Effector memory CD4-positive, alpha-beta T cell (primary cell): ENCODE measurements around the gene CMYA5.

ENCODE experiments used
- DNase-seq, 3 donors: peaks; one replicate each; pipeline ENCODE4 v3.0.0-alpha.2; 2020
- H3K27ac ChIP-seq: 2 replicates; pipeline ENCODE4 v1.7.0; 2013; ENCODE audit warnings: mild to moderate bottlenecking, low read length, moderate library complexity; ENCODE audit not compliant: insufficient read depth, poor library complexity, severe bottlenecking
- H3K27me3 ChIP-seq: replicated peaks from 2 replicates; pipeline ENCODE4 v1.7.0; 2013; ENCODE audit warnings: mild to moderate bottlenecking, low read length; ENCODE audit not compliant: insufficient read depth, control insufficient read depth, poor library complexity, severe bottlenecking
- H3K36me3 ChIP-seq: 2 replicates; pipeline ENCODE4 v1.7.0; 2013; ENCODE audit warnings: mild to moderate bottlenecking, low read length, moderate library complexity; ENCODE audit not compliant: control insufficient read depth, insufficient read depth
- H3K4me1 ChIP-seq: 2 replicates; pipeline ENCODE4 v1.7.0; 2013; ENCODE audit warnings: low read length, mild to moderate bottlenecking; ENCODE audit not compliant: control insufficient read depth, insufficient read depth, poor library complexity, severe bottlenecking
- H3K4me3 ChIP-seq: 2 replicates; pipeline ENCODE4 v1.7.0; 2013; ENCODE audit warnings: low read length, low read depth, mild to moderate bottlenecking; ENCODE audit not compliant: insufficient read depth, poor library complexity, severe bottlenecking
- H3K9me3 ChIP-seq: 2 replicates; pipeline ENCODE4 v1.7.0; 2013; ENCODE audit warnings: mild to moderate bottlenecking, low read length, moderate library complexity; ENCODE audit not compliant: control insufficient read depth

The CMYA5 gene

DNA sequence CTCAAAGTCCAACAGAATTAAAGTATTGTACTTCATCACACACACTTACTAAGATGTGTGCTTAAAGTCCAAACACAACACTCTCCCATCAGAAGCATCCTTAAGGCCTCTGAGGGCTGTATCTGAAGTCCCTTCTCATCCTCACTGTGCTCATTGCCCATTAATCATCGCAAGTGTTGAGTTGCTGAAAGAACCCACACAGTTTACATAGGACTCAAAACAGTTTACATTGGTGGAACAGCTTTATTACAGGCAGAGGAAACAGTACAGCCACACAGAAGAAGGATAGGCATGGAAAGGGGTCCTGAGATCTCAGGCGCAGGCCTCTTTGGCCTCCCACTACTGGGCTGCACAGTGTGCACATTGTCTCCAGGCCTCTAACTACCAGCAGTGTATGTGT is 113.4 kb downstream of the CMYA5 start:
- Histone ChIP-seq H3K27ac (no peak overlapping the region), H3K27me3 (no peaks in the 10 kb centered on the region), H3K36me3 (no peaks in the 10 kb centered on the region), H3K9me3 (no peaks in the 10 kb centered on the region), H3K4me1 (peaks cover 4% of the 10 kb centered on the region), H3K4me3 (no peak overlapping the region)
- DNase-seq = no peak

DNA sequence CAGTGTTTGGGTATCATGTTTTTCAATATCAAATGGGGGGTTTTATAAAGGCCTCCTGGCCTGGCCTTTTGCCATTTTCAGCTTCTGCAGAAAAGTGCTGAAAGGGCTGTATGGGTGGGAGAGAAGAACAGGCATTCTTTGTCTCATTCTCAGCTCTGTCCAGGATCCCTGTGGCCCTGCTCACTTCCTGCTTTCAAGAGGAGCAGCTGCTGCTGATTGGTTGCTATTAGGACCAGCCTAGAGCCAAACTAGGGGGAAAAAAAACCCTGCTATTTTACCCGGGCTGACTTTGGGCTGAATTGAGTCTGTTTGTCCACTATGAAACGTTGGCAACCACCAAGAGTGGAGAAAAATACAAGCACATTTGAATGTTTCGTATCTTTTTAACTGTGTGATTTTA is 117.1 kb downstream of the CMYA5 start:
- Histone ChIP-seq H3K4me1 (no peaks in the 10 kb centered on the region), H3K9me3 (no peaks in the 10 kb centered on the region), H3K27ac (no peak overlapping the region), H3K36me3 (no peaks in the 10 kb centered on the region), H3K27me3 (no peaks in the 10 kb centered on the region), H3K4me3 (no peak overlapping the region)
- DNase-seq = no peak

DNA sequence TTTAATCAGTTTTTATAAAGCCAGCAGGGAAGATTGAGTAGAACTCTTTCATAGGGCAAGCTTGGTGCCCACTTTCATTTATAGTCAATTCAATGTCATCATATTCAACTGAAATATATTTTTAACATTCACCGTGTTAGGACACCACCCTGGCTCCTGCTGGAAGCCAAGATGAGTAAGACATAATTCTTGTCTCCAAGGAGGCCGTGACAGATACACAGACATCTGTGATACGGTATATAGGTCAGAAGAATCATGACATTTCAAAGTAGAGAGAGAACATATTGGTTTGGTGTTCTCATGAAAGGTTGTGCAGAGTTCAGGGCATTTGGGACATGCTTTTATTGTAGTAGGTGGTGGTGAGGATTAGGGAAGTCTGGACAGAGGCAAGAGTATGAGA is 120.1 kb downstream of the CMYA5 start:
- H3K27ac ChIP-seq = no peak overlapping the region
- no peak overlapping the region for H3K4me3 ChIP-seq
- no peaks in the 10 kb centered on the region for H3K27me3 ChIP-seq
- DNase-seq = no peak
- no peaks in the 10 kb centered on the region for H3K4me1 ChIP-seq
- no peaks in the 10 kb centered on the region for H3K36me3 ChIP-seq
- H3K9me3 ChIP-seq = no peaks in the 10 kb centered on the region

DNA sequence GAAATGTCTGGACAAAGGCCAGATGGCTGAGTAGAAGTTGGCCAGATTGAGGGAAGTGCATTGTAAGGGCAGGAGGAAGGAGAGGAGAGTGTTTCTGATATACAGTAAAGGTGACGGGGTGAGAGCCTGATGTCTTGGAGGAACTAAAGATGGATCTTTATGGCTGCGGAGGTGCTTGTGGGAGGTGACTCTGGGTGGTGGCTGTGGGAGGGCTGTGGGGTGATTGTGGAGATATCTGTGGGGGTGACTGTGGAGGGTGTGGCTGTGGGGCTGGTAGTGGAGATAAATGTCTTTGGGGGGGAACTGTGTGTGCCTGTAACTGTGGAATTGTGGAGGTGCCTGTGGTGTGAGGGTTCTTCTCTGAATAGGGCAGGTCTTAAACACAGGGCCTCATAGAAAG is 121.4 kb downstream of the CMYA5 start:
- H3K27ac ChIP-seq = no peak overlapping the region
- no peaks in the 10 kb centered on the region for H3K9me3 ChIP-seq
- DNase-seq = no peak
- no peaks in the 10 kb centered on the region for H3K36me3 ChIP-seq
- no peak overlapping the region for H3K4me3 ChIP-seq
- no peaks in the 10 kb centered on the region for H3K4me1 ChIP-seq
- no peaks in the 10 kb centered on the region for H3K27me3 ChIP-seq

DNA sequence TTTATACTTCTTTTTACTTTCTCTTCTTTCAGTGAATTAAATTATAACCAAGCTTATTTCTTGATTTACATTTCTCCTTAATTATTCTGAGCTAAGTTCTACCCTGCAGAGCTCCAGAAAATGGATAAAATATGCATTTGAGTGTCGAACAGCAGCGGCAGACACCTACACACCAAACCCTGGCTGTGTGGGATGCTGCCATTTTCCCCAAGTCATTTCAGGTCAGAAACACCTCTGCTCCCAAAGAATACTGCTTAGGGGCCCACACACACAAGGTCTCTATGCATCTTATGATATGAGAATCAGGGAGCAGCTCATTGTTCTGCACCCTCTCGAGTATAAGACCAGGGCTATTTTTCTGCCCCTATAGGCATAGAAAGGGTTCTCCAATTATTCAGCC is 122.3 kb downstream of the CMYA5 start:
- Histone ChIP-seq H3K9me3 (no peaks in the 10 kb centered on the region), H3K27ac (no peak overlapping the region), H3K36me3 (no peaks in the 10 kb centered on the region), H3K4me3 (no peak overlapping the region), H3K27me3 (no peaks in the 10 kb centered on the region), H3K4me1 (no peaks in the 10 kb centered on the region)
- DNase-seq = no peak

DNA sequence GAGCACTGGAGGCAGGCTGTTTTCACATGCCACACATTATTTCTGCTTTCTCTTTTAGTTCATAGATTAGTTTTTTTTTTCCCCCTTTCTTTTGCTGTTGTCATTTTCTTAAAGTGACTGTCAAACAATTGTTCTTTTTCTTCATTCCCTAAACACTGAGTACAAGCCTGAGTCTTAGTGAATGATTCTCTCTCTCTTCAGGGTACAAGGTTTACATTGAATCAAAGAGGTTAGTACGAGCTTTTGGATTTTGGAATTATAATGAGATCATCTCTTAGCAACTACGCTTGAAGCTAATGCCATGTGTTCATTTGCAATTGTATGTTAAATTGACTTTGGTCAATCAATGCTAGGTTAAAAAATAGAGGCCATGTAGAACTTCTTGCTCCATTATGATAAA is 125.1 kb downstream of the CMYA5 start:
- H3K9me3 ChIP-seq = no peaks in the 10 kb centered on the region
- H3K27me3 ChIP-seq = no peaks in the 10 kb centered on the region
- no peak overlapping the region for H3K27ac ChIP-seq
- DNase-seq = no peak
- no peaks in the 10 kb centered on the region for H3K4me1 ChIP-seq
- no peak overlapping the region for H3K4me3 ChIP-seq
- no peaks in the 10 kb centered on the region for H3K36me3 ChIP-seq

DNA sequence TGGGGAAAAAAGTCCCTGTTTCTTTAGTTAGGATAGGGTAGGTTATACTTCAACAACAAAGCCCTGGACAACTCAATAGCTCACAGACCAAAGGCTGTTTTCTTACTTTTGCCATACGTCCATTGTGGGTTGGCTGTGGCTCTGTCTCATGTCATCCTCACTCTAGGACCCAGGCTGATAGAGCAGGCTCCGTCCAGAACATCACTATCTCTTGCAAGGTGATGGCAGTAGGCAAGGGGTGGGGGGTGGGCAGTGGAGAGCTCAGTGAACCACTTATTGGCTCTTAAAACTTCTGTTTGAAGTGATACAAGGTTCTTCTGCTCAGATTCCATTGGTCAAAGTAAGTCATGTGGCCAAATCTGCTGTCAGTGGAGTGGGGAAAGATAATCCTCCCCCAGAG is 126.4 kb downstream of the CMYA5 start:
- H3K27me3 ChIP-seq = no peaks in the 10 kb centered on the region
- H3K36me3 ChIP-seq = no peaks in the 10 kb centered on the region
- no peaks in the 10 kb centered on the region for H3K4me1 ChIP-seq
- H3K4me3 ChIP-seq = no peak overlapping the region
- no peaks in the 10 kb centered on the region for H3K9me3 ChIP-seq
- DNase-seq = no peak
- H3K27ac ChIP-seq = no peak overlapping the region

DNA sequence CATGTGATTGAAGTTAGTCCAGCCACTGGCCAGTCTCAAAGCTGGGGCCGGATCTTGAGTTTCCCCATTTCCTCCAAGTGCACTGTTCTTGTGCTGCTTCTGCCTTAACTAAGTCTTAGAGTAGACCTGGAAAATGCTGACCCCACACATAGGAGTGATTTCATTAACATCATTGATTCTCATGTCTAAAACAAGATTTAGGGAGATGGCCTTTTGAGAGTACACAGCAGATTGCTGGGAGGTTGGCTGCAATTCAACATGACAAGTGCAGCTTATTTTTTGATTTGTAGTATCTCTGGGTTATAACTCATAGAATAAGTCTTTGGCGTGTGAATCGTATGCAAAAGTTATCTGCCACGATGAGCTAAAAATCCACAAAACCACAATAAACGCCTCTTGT is 131.0 kb downstream of the CMYA5 start:
- Histone ChIP-seq H3K36me3 (no peaks in the 10 kb centered on the region), H3K9me3 (no peaks in the 10 kb centered on the region), H3K27ac (no peak overlapping the region), H3K4me1 (no peaks in the 10 kb centered on the region), H3K27me3 (no peaks in the 10 kb centered on the region), H3K4me3 (no peak overlapping the region)
- DNase-seq = no peak

DNA sequence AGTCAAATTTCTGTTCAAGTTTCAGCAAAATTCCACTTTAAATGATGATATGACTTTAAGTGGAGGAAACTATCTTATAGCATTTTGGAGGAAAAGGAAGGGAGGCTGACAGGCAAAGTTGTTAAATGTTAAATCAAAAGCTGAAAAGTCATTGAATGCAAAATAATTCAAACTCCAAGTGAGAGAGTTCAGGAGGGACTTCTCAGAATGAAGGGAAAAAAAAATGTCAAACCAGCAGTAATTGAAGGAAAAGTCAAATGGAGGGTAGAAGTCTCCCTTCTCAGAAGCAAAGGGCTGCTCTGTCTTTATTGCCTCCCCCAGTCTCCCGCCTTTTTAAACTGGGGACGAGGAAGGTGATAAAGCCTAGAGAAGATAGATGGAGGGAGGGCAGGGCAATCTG is 134.8 kb downstream of the CMYA5 start:
- H3K4me1 ChIP-seq = no peaks in the 10 kb centered on the region
- no peaks in the 10 kb centered on the region for H3K9me3 ChIP-seq

DNA sequence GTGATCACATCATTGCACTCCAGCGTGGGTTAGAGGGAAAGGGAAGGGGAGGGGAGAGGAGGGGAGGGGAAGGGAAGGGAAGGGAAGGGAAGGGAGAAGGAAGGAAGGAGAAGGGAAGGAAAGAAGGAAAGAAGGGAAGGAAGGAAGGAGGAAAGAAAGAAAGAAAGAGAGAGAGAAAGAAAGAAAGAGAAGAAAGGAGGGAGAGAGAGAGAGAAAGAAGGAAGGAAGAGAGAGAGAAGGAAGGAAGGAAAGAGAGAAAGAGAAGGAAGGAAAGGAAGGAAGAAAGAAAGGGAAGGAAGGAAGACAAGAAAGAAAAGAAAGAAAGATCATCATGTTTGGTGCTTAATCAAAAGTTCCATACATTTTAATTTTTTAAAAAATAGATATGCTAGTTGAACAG is 136.2 kb downstream of the CMYA5 start:
- Histone ChIP-seq H3K36me3 (no peaks in the 10 kb centered on the region), H3K27ac (no peak overlapping the region), H3K9me3 (no peaks in the 10 kb centered on the region), H3K4me1 (no peaks in the 10 kb centered on the region), H3K27me3 (no peaks in the 10 kb centered on the region), H3K4me3 (no peak overlapping the region)
- no peak for DNase-seq

More for the DNA sequence above, 134.8 kb downstream of the CMYA5 start:
- no peaks in the 10 kb centered on the region for H3K36me3 ChIP-seq
- H3K4me3 ChIP-seq = no peak overlapping the region
- no peak for DNase-seq
- H3K27ac ChIP-seq = no peak overlapping the region
- no peaks in the 10 kb centered on the region for H3K27me3 ChIP-seq

DNA sequence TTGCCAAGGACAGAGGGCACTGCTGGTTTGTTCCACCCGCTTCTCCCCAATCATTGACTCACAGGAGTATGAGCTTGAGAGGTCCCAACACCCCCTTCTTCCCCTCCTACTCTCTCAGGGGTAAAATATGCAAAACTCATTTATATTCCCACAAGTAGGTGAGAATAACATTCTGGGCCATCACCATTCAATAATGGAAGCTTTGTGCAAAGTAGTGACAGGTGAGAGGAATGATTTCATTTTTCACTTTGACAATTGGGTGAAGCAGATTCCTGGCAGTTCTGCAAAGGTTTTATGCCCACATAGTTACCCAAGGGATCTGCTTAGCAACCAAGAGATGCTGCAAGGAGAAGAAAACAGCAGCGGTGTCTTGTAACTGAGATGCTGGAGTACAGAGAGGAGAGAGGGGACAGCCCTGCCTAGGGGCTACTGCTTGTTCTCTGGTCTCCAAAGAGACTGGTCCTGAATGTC is 137.6 kb downstream of the CMYA5 start:
- H3K4me1 ChIP-seq = no peaks in the 10 kb centered on the region
- H3K36me3 ChIP-seq = no peaks in the 10 kb centered on the region
- H3K27ac ChIP-seq = no peak overlapping the region
- no peaks in the 10 kb centered on the region for H3K9me3 ChIP-seq
- H3K27me3 ChIP-seq = no peaks in the 10 kb centered on the region
- H3K4me3 ChIP-seq = no peak overlapping the region
- DNase-seq = no peak
